Immature natural killer cell (primary cell): Measurements from ENCODE around the gene NCKAP5L. TPM values are rescaled to one million over a fixed set of nuclear protein-coding genes. Genes with fewer than 3 reads are reported as not detected.
"Not testable (repeated sequence)": the region's sequence is repeated elsewhere in the genome, so short reads cannot be mapped to it uniquely, and the experiment has no call there.

ENCODE experiments used
- DNase-seq, 3 donors: peaks; one replicate each; pipeline ENCODE4 v3.0.0; 2022; ENCODE audit warnings: mixed read lengths in 1 of 3
- H3K27ac Mint-ChIP-seq, 6 donors: one replicate each; pipeline ENCODE4 v1.8.0; 2020; ENCODE audit warnings: mixed read lengths in 6 of 6, mild to moderate bottlenecking in 5 of 6, inconsistent platforms in 4 of 6, moderate library complexity in 3 of 6
- H3K27me3 Mint-ChIP-seq, 3 donors: one replicate each; pipeline ENCODE4 v1.8.0; 2020 to 2021; ENCODE audit warnings: low read depth in 3 of 3, mild to moderate bottlenecking in 3 of 3, mixed read lengths in 3 of 3, moderate library complexity in 3 of 3, inconsistent platforms in 1 of 3
- H3K36me3 Mint-ChIP-seq, 3 donors: one replicate each; pipeline ENCODE4 v1.8.0; 2020; ENCODE audit warnings: mixed read lengths in 3 of 3, inconsistent platforms in 2 of 3, mild to moderate bottlenecking in 2 of 3
- H3K4me1 Mint-ChIP-seq, 2 donors: one replicate each; pipeline ENCODE4 v1.8.0; 2020; ENCODE audit warnings: inconsistent platforms in 2 of 2, mild to moderate bottlenecking in 2 of 2, mixed read lengths in 2 of 2, moderate library complexity in 1 of 2
- H3K4me3 Mint-ChIP-seq, 5 donors: one replicate each; pipeline ENCODE4 v1.8.0; 2020; ENCODE audit warnings: mild to moderate bottlenecking in 5 of 5, mixed read lengths in 5 of 5, inconsistent platforms in 3 of 5, moderate library complexity in 3 of 5
- H3K9me3 Mint-ChIP-seq, 6 donors: one replicate each; pipeline ENCODE4 v1.8.0; 2020; ENCODE audit warnings: mild to moderate bottlenecking in 6 of 6, mixed read lengths in 6 of 6, inconsistent platforms in 4 of 6, moderate library complexity in 3 of 6
- polyA plus RNA-seq, 3 donors: library from polyadenylated mRNA; unstranded; fragments of 300-500 nt; fragmentation: Illumina TruSeq; gene quantifications; one replicate each; pipeline ENCODE4 v1.2.3, GENCODE V29; 2021

Gene NCKAP5L
- polyA plus RNA-seq, 3 donors from 2014 or later: 1.0 to 5.6 TPM; not detected in 1

DNA sequence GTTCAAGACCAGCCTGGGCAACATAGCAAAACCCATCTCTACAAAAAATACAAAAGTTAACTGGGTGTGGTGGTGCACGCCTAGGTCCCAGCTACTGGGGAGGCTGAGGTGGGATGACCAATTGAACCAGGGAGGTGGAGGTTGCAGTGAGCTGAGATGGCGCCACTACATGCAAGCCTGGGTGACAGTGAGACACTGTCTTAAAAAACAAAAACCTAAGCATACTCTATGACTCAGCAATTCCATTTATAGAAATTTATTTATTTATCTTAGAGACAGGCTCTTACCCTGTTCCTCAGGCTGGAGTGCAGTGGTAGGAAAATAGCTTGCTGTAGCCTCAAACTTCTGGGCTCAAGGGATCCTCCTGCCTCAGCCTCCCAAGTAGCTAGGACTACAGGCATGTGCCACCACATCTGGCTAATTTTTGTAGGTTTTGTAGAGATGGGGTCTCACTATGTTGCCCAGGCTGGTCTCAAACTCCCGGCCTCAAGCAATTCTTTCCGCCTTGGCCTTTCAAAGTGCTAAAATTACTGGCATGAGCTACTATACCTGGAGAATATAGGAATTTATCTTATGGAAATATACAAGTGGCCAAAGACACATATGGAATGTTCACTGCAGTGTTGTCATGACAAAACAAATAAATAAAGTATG, 43.3 kb downstream of the NCKAP5L start:
- peaks cover 0 to 1% (median 0%) of the 10 kb centered on the region in 6 donors for H3K9me3 Mint-ChIP-seq
- H3K4me1 Mint-ChIP-seq: no peaks in the 10 kb centered on the region
- H3K27ac Mint-ChIP-seq: no peak overlapping the region
- no peak for DNase-seq
- peaks cover 6 to 12% (median 6%) of the 10 kb centered on the region in 3 donors for H3K27me3 Mint-ChIP-seq
- peaks cover 0 to 5% (median 5%) of the 10 kb centered on the region in 3 donors for H3K36me3 Mint-ChIP-seq
- H3K4me3 Mint-ChIP-seq: no peak overlapping the region

DNA sequence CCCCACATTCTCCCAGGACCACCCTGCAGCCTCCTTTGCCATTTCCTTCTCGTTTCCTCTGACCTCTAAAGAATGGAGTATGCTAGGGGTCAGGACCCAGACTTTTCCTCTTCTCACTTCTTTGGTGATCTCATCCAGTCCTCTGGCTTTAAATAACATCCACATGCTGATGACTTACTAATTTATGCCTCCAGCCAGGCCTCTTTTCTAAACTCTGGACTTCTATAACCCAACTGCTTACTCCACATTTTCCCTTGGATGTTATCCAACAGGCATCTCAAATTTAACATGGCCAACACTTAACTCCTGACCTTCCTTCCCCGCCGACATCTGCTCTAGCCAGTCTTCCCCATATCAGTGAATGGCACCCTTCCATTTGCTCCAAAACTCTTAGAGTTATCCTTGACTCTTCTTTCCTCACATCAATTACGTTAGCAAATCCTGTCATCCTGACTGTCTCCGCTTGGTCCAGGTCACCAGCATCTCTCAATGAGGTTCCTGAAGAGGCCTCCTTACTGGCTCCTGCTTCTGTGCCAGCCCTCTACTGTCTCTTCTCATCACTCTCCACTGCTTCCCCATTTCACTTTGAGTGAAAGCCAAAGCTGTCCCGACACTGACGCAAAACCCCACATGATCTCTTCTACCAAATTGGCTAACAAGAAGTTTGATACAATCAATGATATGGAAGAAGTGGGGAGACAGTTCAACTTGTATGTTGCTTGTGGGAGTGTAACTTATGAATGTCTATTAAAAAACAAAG, 44.1 kb downstream of the NCKAP5L start:
- Mint-ChIP-seq H3K27ac (no peak overlapping the region), H3K36me3 (peaks cover 0 to 5% (median 5%) of the 10 kb centered on the region in 3 donors)

DNA sequence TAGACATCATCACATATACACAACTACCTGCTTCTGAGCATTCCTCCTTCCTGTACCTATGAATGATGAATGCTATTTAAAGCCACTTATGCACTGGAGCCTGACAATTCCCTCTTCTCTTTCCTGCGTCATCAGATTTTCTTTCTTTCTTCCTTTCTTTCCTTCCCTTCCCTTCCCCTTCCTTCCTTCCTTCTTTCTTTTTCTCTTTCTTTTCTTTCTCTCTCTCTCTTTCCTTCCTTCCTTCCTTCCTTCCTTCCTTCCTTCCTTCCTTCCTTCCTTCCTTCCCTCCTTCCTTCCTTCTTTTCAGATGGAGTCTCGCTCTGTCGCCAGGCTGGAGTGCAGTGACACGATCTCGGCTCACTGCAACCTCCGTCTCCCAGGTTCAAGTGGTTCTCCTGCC, 47.3 kb downstream of the NCKAP5L start:
- peaks cover 12 to 23% of the 10 kb centered on the region in 2 donors for H3K4me1 Mint-ChIP-seq

More for the DNA sequence above, 44.1 kb downstream of the NCKAP5L start:
- Mint-ChIP-seq H3K9me3 (peaks cover 0 to 1% (median 0%) of the 10 kb centered on the region in 6 donors), H3K4me3 (no peak overlapping the region), H3K27me3 (peaks cover 6 to 12% (median 6%) of the 10 kb centered on the region in 3 donors), H3K4me1 (no peaks in the 10 kb centered on the region)
- no peak for DNase-seq

DNA sequence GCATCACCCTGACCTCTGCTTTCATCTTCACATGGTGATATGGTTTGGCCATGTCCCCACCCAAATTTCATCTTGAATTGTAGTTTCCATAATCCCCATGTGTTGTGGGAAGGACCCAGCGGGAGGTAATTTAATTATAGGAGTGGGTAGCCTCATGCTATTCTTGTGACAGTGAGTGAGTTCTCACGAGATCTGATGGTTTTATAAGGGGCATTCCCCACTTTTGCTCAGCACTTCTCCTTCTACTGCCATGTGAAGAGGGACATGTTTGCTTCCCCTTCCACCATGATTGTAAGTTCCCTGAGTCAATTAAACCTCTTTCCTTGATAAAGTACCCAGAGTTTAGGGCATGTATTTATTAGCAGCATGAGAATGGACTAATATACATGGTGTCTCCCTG, 48.6 kb downstream of the NCKAP5L start:
- H3K4me3 Mint-ChIP-seq: no peak overlapping the region
- H3K27ac Mint-ChIP-seq: no peak overlapping the region
- H3K4me1 Mint-ChIP-seq: peaks cover 12 to 23% of the 10 kb centered on the region in 2 donors
- no peak for DNase-seq
- H3K36me3 Mint-ChIP-seq: no peaks in the 10 kb centered on the region
- peaks cover 0 to 1% (median 0%) of the 10 kb centered on the region in 6 donors for H3K9me3 Mint-ChIP-seq
- peaks cover 6 to 14% (median 11%) of the 10 kb centered on the region in 3 donors for H3K27me3 Mint-ChIP-seq

More for the DNA sequence above, 47.3 kb downstream of the NCKAP5L start:
- Mint-ChIP-seq H3K27ac (peak overlapping the region in 1 of 6 donors; percentile 40), H3K27me3 (peaks cover 6 to 14% (median 11%) of the 10 kb centered on the region in 3 donors)
- not testable (repeated sequence) for H3K36me3 Mint-ChIP-seq, H3K4me3 Mint-ChIP-seq, H3K9me3 Mint-ChIP-seq, DNase-seq

DNA sequence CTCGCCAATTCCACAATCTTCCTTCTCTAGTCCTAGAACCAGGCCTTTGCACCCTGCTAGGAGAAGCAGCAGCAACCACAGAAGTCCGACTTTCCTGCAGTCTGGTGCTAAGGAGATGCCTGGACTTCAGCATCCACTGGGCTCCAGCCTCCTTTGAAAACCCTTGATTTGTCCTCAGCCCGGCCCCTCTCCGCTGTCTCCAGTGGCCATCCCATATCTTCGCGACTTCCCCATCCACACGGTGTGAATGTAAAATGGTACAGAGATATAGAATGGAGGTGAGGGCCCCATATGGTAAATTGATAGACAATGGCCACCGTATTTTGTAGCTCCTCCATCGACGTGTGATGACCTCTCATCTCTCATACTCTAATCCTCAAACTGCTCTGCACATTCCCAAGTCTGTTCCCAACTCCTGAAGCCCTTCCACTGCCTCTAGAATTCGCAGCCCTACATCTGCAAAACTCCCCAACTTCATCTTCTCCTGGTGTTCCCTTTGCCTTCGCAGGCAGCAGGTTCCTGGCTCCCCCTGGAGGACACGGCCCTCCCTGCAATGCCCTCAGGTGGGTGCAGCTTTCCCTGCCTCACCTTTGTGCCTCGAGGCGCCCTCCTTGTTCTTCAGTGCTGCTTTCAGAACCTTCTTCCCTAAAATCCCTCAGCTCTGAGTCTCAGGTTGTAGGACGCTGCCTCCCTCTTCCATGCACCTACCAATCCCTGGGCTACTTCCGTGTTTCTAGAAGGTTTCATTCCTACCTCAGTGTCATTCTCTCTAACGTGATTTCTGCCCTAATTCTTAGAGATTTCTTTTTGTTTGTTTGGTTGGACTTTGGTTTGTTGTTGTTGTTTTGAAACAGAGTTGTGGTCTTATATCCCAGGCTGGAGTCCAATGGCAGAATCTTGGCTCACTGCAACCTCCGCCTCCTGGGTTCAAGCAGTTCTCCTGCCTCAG, 50.1 kb downstream of the NCKAP5L start:
- peak; percentile 53 to 56 (median 55) for DNase-seq
- Mint-ChIP-seq H3K9me3 (peaks cover 0 to 1% (median 0%) of the 10 kb centered on the region in 6 donors), H3K4me3 (peak overlapping the region in 2 of 5 donors; percentile 2 to 36), H3K4me1 (peaks cover 12 to 23% of the 10 kb centered on the region in 2 donors), H3K27me3 (peaks cover 4 to 11% (median 6%) of the 10 kb centered on the region in 3 donors), H3K27ac (peak overlapping the region in 1 of 6 donors; percentile 46), H3K36me3 (no peaks in the 10 kb centered on the region)

DNA sequence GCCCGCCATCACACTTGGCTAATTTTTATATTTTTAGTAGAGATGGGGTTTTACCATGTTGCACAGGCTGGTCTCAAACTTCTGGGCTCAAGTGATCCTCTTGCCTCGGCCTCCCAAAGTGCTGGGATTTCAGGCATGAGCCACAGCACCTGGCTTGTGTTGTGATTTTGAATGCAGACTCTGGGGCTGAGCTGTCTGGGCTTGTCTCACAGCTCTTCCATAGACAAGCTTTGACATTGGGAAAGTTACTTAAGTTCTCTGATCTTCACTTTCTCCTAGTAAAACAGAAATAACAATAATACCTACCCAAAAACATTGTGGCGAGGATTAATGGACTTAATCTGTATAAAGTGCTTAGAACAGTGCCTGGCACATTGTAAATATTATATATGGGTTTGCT, 50.9 kb downstream of the NCKAP5L start:
- H3K9me3 Mint-ChIP-seq: peaks cover 0 to 1% (median 0%) of the 10 kb centered on the region in 6 donors
- H3K36me3 Mint-ChIP-seq: no peaks in the 10 kb centered on the region
- H3K4me1 Mint-ChIP-seq: peaks cover 12 to 23% of the 10 kb centered on the region in 2 donors
- H3K27me3 Mint-ChIP-seq: peaks cover 4 to 11% (median 6%) of the 10 kb centered on the region in 3 donors
- no peak for DNase-seq
- no peak overlapping the region for H3K27ac Mint-ChIP-seq
- no peak overlapping the region for H3K4me3 Mint-ChIP-seq

DNA sequence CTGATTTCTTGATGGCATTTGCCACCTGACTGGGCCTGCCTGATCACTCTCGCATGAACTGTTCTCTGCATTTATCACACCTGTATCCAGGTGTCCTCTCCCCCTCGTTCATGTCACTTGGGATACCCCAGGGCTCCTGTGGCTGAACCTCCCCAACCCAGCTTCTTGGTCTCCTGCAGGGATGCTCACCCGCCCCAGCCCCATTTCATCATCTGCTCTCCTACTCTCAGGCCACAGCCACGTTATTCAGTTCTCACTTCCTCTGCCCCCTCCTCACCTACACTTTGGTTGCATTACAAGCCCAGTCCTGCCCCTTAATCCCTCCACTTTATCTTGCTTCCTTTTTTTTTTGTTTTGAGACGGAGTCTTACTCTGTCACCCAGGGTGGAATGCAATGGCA, 51.4 kb downstream of the NCKAP5L start:
- peaks cover 0 to 1% (median 0%) of the 10 kb centered on the region in 6 donors for H3K9me3 Mint-ChIP-seq
- H3K4me3 Mint-ChIP-seq: no peak overlapping the region
- H3K27ac Mint-ChIP-seq: peak overlapping the region in 1 of 6 donors; percentile 69

DNA sequence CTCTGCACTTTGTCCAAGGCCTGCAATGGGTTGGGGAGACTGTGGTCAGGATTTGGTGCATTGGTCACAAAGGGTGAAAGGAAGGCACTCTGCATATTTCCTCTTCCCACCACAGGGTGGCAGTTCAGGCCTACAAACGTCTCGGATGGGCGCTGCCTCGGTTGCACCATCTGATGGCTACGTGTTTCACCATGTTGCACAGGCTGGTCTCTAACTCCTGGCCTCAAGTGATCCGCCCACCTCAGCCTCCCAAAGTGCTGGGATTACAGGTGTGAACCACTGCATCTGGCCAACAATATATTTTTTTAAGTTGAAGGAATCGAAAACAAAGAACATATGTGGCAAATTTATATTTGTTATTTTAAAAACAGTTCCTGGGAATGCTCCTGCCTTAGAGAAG, 51.8 kb downstream of the NCKAP5L start:
- peak; percentile 23 to 49 (median 36) for DNase-seq
- peaks cover 5 to 8% (median 6%) of the 10 kb centered on the region in 3 donors for H3K27me3 Mint-ChIP-seq
- H3K36me3 Mint-ChIP-seq: no peaks in the 10 kb centered on the region
- peaks cover 0 to 1% (median 0%) of the 10 kb centered on the region in 6 donors for H3K9me3 Mint-ChIP-seq
- no peak overlapping the region for H3K27ac Mint-ChIP-seq
- peaks cover 12 to 23% of the 10 kb centered on the region in 2 donors for H3K4me1 Mint-ChIP-seq
- H3K4me3 Mint-ChIP-seq: no peak overlapping the region

More for the DNA sequence above, 51.4 kb downstream of the NCKAP5L start:
- Mint-ChIP-seq H3K36me3 (no peaks in the 10 kb centered on the region), H3K27me3 (peaks cover 4 to 11% (median 6%) of the 10 kb centered on the region in 3 donors), H3K4me1 (peaks cover 12 to 23% of the 10 kb centered on the region in 2 donors)
- no peak for DNase-seq

DNA sequence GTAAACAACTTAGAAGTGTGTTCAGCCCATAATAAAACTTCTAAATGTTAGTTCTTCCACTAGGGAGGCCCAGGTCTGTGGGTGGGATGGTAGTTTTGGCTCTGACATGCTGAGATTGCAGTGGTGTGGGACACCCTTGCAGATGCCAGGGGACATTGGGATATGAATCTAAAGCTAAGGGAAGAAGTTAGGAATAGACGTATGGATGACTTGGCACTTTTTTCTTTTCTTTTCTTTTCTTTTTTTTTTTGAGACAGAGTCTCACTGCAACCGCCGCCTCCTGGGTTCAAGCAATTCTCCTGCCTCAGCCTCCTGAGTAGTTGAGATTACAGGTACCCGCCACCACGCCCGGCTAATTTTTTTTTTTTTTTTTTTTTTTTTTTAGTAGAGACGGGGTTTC, 55.1 kb downstream of the NCKAP5L start:
- H3K4me3 Mint-ChIP-seq, H3K9me3 Mint-ChIP-seq, DNase-seq, H3K27ac Mint-ChIP-seq, H3K27me3 Mint-ChIP-seq, H3K36me3 Mint-ChIP-seq: not testable (repeated sequence)
- peaks cover 8 to 18% of the 10 kb centered on the region in 2 donors for H3K4me1 Mint-ChIP-seq

DNA sequence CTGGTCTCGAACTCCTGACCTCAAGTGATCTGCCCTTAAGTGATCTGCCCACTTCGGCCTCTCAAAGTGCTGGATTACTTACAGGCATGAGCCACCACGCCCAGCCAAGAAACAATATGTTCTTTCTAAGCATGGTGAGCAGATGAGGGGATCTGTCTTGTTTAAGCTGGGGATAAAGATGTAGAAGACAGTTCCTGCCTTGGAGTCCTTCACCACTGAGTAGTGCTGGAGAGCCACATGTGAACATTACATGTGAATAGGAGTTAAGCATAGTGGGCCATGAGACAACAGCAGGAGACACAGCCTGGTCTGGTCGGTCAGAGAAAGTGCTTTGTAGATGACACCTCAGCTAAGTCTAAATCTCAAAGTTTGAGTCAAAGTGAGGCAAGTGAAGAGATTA, 60.9 kb downstream of the NCKAP5L start:
- Mint-ChIP-seq H3K9me3 (no peaks in the 10 kb centered on the region), H3K4me1 (peaks cover 26 to 28% of the 10 kb centered on the region in 2 donors), H3K27me3 (peaks cover 0 to 3% (median 0%) of the 10 kb centered on the region in 3 donors), H3K27ac (peak overlapping the region in 5 of 6 donors; percentile 22 to 68 (median 63)), H3K4me3 (no peak overlapping the region), H3K36me3 (peaks cover 4 to 17% (median 14%) of the 10 kb centered on the region in 3 donors)
- no peak for DNase-seq

DNA sequence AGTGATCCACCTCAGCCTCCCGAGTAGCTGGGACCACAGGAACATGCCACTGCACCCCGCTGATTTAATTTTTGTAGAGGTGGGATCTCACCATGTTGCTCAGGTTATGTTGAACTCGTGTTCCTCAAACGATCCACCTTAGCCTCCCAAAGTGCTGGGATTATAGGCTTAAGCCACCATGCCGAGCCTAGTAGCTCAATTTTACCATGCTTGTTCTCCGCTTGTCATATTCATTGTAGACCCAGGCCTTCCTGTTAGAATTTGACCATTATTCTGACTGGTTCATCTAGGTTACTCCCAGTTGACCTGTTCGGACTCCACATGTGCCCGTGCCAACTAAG, 62.1 kb downstream of the NCKAP5L start:
- H3K36me3 Mint-ChIP-seq: peaks cover 14 to 28% (median 25%) of the 10 kb centered on the region in 3 donors
- peaks cover 0 to 2% (median 0%) of the 10 kb centered on the region in 3 donors for H3K27me3 Mint-ChIP-seq
- peak overlapping the region in 3 of 6 donors; percentile 35 to 73 (median 47) for H3K27ac Mint-ChIP-seq
- no peak overlapping the region for H3K4me3 Mint-ChIP-seq
- H3K9me3 Mint-ChIP-seq: no peaks in the 10 kb centered on the region
- DNase-seq: no peak
- H3K4me1 Mint-ChIP-seq: peaks cover 35 to 38% of the 10 kb centered on the region in 2 donors

DNA sequence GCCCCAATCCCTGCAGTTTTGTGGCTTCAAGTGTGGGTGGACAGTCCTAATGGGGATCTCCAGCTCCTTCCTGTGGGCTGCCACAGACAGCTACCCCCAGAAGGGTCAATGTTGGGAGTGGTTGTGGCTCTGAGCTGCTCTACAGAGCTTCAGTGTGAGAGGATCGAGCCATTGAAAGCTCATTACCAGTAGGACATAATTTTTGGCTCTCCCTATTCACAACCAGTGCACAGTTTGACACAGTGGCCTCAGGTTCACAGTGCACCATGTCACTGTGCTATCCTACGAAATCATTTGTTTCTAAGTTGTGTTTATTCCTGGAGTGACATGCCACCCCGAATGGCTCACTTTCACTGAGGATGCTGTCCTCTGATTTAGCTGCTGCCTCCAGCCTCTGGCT, 64.1 kb downstream of the NCKAP5L start:
- Mint-ChIP-seq H3K36me3 (peaks cover 16 to 31% (median 27%) of the 10 kb centered on the region in 3 donors), H3K9me3 (no peaks in the 10 kb centered on the region), H3K4me3 (no peak overlapping the region), H3K4me1 (peaks cover 35 to 38% of the 10 kb centered on the region in 2 donors), H3K27me3 (no peaks in the 10 kb centered on the region), H3K27ac (peak overlapping the region; percentile 19 to 91 (median 71))
- no peak for DNase-seq

DNA sequence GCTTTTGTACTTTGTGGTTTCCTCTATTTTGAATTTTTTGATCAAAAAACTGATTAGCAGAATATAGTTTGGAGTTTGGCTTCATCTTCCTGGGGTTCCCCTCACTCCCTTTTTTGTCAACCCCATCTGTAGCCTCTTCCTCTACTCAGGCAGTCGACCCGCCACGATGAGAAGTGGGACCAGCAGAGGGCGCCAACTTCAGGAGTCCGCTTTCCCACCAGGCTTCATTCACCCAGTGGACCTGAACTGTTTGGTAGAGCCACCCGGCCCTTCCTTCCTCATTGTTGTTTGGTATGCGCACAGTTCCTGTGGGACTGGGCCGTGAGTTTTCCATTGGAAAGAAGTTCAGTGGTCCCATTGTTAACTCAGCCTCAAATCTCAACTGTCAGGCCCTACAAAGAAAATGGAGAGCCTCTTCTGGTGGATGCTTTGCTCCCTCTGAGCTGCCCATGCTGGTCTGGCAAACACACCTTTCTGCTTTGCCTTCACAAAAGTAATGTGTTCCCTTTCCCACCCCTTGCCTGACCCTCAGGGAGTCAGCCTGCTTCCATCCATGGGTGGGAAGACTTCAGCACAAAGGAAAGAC, 65.1 kb downstream of the NCKAP5L start:
- Mint-ChIP-seq H3K4me1 (peaks cover 36 to 38% of the 10 kb centered on the region in 2 donors), H3K4me3 (peak overlapping the region; percentile 19 to 63 (median 46)), H3K27ac (peak overlapping the region; percentile 86 to 92 (median 90)), H3K9me3 (no peaks in the 10 kb centered on the region), H3K36me3 (peaks cover 26 to 41% (median 30%) of the 10 kb centered on the region in 3 donors), H3K27me3 (no peaks in the 10 kb centered on the region)
- peak; percentile 69 for DNase-seq
